A549 (cell line): ENCODE measurements around the gene BCL2L11. TPM values are rescaled to one million over a fixed set of nuclear protein-coding genes. Genes with fewer than 3 reads are reported as not detected.

Experiments
- ATAC-seq, 2 experiments: fragments of 200-7000 bp in 1 of 2; fragments of >200 bp in 1 of 2; cut with Nextera tagmentation in 1 of 2; cut with Tn5 transposase in 1 of 2; 3 replicates each; pipeline versions ENCODE4 v1.8.0 to v1.9.1; 2018 to 2020; ENCODE audit warnings: mild to moderate bottlenecking in 1 of 2, moderate library complexity in 1 of 2
- CTCF ChIA-PET: fragments of 300-600 bp; sonication (Branson Sonifier 250); formaldehyde crosslinking; extraction: SDS; loops from one replicate; lab custom pipeline; 2021; ENCODE audit warnings: antibody characterized with exemption, inconsistent platforms; lab: Yijun Ruan, JAX
- POLR2A ChIA-PET: fragments of 350-600 bp; formaldehyde crosslinking; extraction: SDS; loops from one replicate; lab custom pipeline; 2021; ENCODE audit warnings: antibody characterized with exemption, inconsistent platforms; lab: Yijun Ruan, JAX
- DNase-seq, 2 experiments: peaks; one replicate each; pipeline versions ENCODE4 v3.0.0 to v3.0.0-alpha.2; 2011 to 2016; ENCODE audit warnings: low read depth in 1 of 2, low spot score in 1 of 2
- FAIRE-seq: peaks from 2 replicates; lab custom pipeline; 2011; peaks lifted over from hg19 to GRCh38; lab: Jason Lieb, UNC
- H3K27ac ChIP-seq, 2 experiments: fragments of >200 bp; sonication (Bioruptor Twin); formaldehyde crosslinking; 3 replicates each; pipeline ENCODE4 v1.5.1; 2016 to 2017
- H3K4me1 ChIP-seq: fragments of >200 bp; sonication (Bioruptor Twin); formaldehyde crosslinking; 3 replicates; pipeline ENCODE4 v1.6.1; 2016
- H3K4me2 ChIP-seq: fragments of >200 bp; sonication (Bioruptor Twin); formaldehyde crosslinking; 3 replicates; pipeline ENCODE4 v1.6.1; 2016
- H3K4me3 ChIP-seq: fragments of >200 bp; sonication (Bioruptor Twin); formaldehyde crosslinking; 3 replicates; pipeline ENCODE4 v1.5.1; 2016
- H3K9me3 ChIP-seq: fragments of >200 bp; sonication (Bioruptor Twin); formaldehyde crosslinking; 3 replicates; pipeline ENCODE4 v1.6.1; 2016
- BHLHE40 ChIP-seq: IDR thresholded peaks from 2 replicates; pipeline ENCODE4 v1.6.1; 2012; ENCODE audit warnings: low read depth, low read length, inconsistent platforms
- CBX2 ChIP-seq: fragments of 200-600 bp; sonication (generic); IDR thresholded peaks from 2 replicates; pipeline ENCODE4 v1.6.1; 2016; ENCODE audit warnings: low read depth, mild to moderate bottlenecking, borderline replicate concordance
- CEBPB ChIP-seq, 2 experiments: fragments of >200 bp in 1 of 2; sonication (Bioruptor Twin) in 1 of 2; formaldehyde crosslinking in 1 of 2; IDR thresholded peaks; 2 replicates each; pipeline ENCODE4 v1.6.1; 2012 to 2016
- EHF ChIP-seq: fragments of 250-450 bp; sonication (Bioruptor Pico); IDR thresholded peaks from 2 replicates; pipeline ENCODE4 v1.5.0; 2020; ENCODE audit warnings: mild to moderate bottlenecking
- ELK1 ChIP-seq: fragments of 150-350 bp; IDR thresholded peaks from 2 replicates; pipeline ENCODE4 v1.6.1; 2014; ENCODE audit warnings: low read depth, mild to moderate bottlenecking, low read length
- EP300 ChIP-seq, 2 experiments: fragments of >200 bp; sonication (Bioruptor Twin); formaldehyde crosslinking; IDR thresholded peaks; 2 replicates in 1 of 2; 3 replicates in 1 of 2; pipeline ENCODE4 v1.6.1; 2016 to 2017
- ESRRA ChIP-seq: fragments of 150-350 bp; IDR thresholded peaks from 2 replicates; pipeline ENCODE4 v1.6.1; 2014; ENCODE audit warnings: mild to moderate bottlenecking, low read length, borderline replicate concordance
- FOSB ChIP-seq: fragments of 250-450 bp; sonication (Bioruptor Pico); IDR thresholded peaks from 2 replicates; pipeline ENCODE4 v1.5.0; 2020; ENCODE audit warnings: mild to moderate bottlenecking, moderate library complexity
- FOSL2 ChIP-seq, 2 experiments: fragments of 450-650 bp in 1 of 2; fragments of >200 bp in 1 of 2; sonication (Bioruptor Twin) in 1 of 2; formaldehyde crosslinking; IDR thresholded peaks; 2 replicates each; pipeline versions ENCODE4 v1.5.0 to v1.6.1; 2016 to 2020; ENCODE audit warnings: mild to moderate bottlenecking in 1 of 2, moderate library complexity in 1 of 2
- HES2 ChIP-seq: fragments of >200 bp; sonication (Bioruptor Twin); formaldehyde crosslinking; IDR thresholded peaks from 2 replicates; pipeline ENCODE4 v1.6.1; 2016
- HMGXB4 ChIP-seq: fragments of 250-450 bp; sonication (Bioruptor Pico); IDR thresholded peaks from 2 replicates; pipeline ENCODE4 v1.5.0; 2021; ENCODE audit warnings: mild to moderate bottlenecking, moderate library complexity, borderline replicate concordance
- JUN ChIP-seq, 2 experiments: fragments of >200 bp; sonication (Bioruptor Twin); formaldehyde crosslinking; IDR thresholded peaks; 2 replicates in 1 of 2; 3 replicates in 1 of 2; pipeline ENCODE4 v1.6.1; 2016 to 2017
- JUNB ChIP-seq: fragments of >200 bp; sonication (Bioruptor Twin); formaldehyde crosslinking; IDR thresholded peaks from 2 replicates; pipeline ENCODE4 v1.6.1; 2016
- KDM1A ChIP-seq: fragments of 200-600 bp; sonication (generic); IDR thresholded peaks from 2 replicates; pipeline ENCODE4 v1.6.1; 2016; ENCODE audit warnings: low read depth, mild to moderate bottlenecking
- KDM5A ChIP-seq: fragments of 200-600 bp; sonication (generic); IDR thresholded peaks from 2 replicates; pipeline ENCODE4 v1.6.1; 2016; ENCODE audit warnings: antibody characterized with exemption, mild to moderate bottlenecking
- MAFK ChIP-seq: fragments of 450-650 bp; IDR thresholded peaks from 2 replicates; pipeline ENCODE4 v1.6.1; 2014; ENCODE audit not compliant: partially characterized antibody
- MAX ChIP-seq: IDR thresholded peaks from 2 replicates; pipeline ENCODE4 v1.6.1; 2012
- MYC ChIP-seq: IDR thresholded peaks from 2 replicates; pipeline ENCODE4 v1.6.1; 2012; ENCODE audit warnings: mild to moderate bottlenecking, inconsistent platforms, low read length, improper control_type of control experiment, borderline replicate concordance
- NFE2L2 ChIP-seq: fragments of 150-350 bp; conservative IDR thresholded peaks from 2 replicates; pipeline ENCODE4 v1.6.1; 2014; ENCODE audit warnings: low read length
- PHF8 ChIP-seq: fragments of 200-600 bp; sonication (generic); IDR thresholded peaks from 2 replicates; pipeline ENCODE4 v1.6.1; 2016; ENCODE audit warnings: low read depth, mild to moderate bottlenecking, antibody characterized with exemption, moderate library complexity, borderline replicate concordance
- POLR2A ChIP-seq: IDR thresholded peaks from 2 replicates; pipeline ENCODE4 v1.6.1; 2012; ENCODE audit warnings: mild to moderate bottlenecking, low read length
- RARB ChIP-seq: fragments of 250-450 bp; sonication (Bioruptor Pico); IDR thresholded peaks from 2 replicates; pipeline ENCODE4 v1.8.0; 2021; ENCODE audit warnings: mild to moderate bottlenecking, moderate library complexity
- RCOR1 ChIP-seq: fragments of 150-350 bp; IDR thresholded peaks from 2 replicates; pipeline ENCODE4 v1.6.1; 2014; ENCODE audit warnings: antibody characterized with exemption, low read length, low read depth
- SMC3 ChIP-seq: fragments of >200 bp; sonication (Bioruptor Twin); formaldehyde crosslinking; IDR thresholded peaks from 3 replicates; pipeline ENCODE4 v1.6.1; 2018; ENCODE audit warnings: inconsistent platforms
- SREBF2 ChIP-seq: fragments of 450-650 bp; IDR thresholded peaks from 2 replicates; pipeline ENCODE4 v1.6.1; 2014; ENCODE audit warnings: mild to moderate bottlenecking, moderate library complexity
- TFCP2L1 ChIP-seq: fragments of 250-450 bp; sonication (Bioruptor Pico); IDR thresholded peaks from 2 replicates; pipeline ENCODE4 v1.5.0; 2021; ENCODE audit warnings: mild to moderate bottlenecking
- TP53 ChIP-seq: fragments of 250-450 bp; sonication (Bioruptor Pico); IDR thresholded peaks from 2 replicates; pipeline ENCODE4 v1.5.0; 2021; ENCODE audit warnings: mild to moderate bottlenecking, moderate library complexity
- WGBS: methylation state at CpG from one replicate; pipeline ENCODE4 v1.1.6; 2017; ENCODE audit errors: missing lambda C conversion rate; 5-methylcytosine and 5-hydroxymethylcytosine counted together
- polyA plus RNA-seq, 4 experiments: library from polyadenylated mRNA; depleted of rRNA in 3 of 4; stranded (reverse); fragments of >200 nt; fragmentation: RNase III in 1 of 4; extraction: RNeasy Plus Mini Kit Qiagen cat#74134 plus additional on column Dnase treatment in 1 of 4; gene quantifications; 2 replicates in 3 of 4; 3 replicates in 1 of 4; pipeline ENCODE4 v1.2.3, GENCODE V29; 2011 to 2017

Gene BCL2L11
- polyA plus RNA-seq, 2 of the 4 experiments (the other 2 are of a cell fraction): 7.4 to 14.5 TPM

GRCh38 chr2:111128096-111128495 is 7.4 kb downstream of the BCL2L11 start:
- no peak for ATAC-seq
- H3K4me1 ChIP-seq: peaks cover 11% of the 10 kb centered on the region
- DNase-seq: no peak
- no peak overlapping the region for H3K4me2 ChIP-seq
- POLR2A ChIA-PET: no interaction called here
- CTCF ChIA-PET: interaction anchor here (1.4 kb wide), 1 partner anchor 11 kb away, joined by 3 read pairs; no protein-coding TSS in a partner anchor
- H3K9me3 ChIP-seq: no peaks in the 10 kb centered on the region
- H3K27ac ChIP-seq: no peak overlapping the region
- 97% methylated on average over 2 of the region's 2 CpGs for WGBS
- H3K4me3 ChIP-seq: no peak overlapping the region
- TF ChIP-seq BHLHE40 (no peak), HMGXB4 (CRISPR knock-in tag) (no peak), RARB (CRISPR knock-in tag) (no peak), POLR2A (no peak), TFCP2L1 (no peak), FOSL2 (IDR thresholded peaks at IDR 0.05) (no peak), FOSL2 (CRISPR knock-in tag; IDR thresholded peaks at IDR 0.05) (no peak)
- FAIRE-seq: no peak

- DNase-seq (no peak), FAIRE-seq (no peak), ATAC-seq (no peak)
- no peak overlapping the region for H3K4me3 ChIP-seq
- WGBS: 76% methylated on average over 2 of the region's 2 CpGs
- no peaks in the 10 kb centered on the region for H3K4me1 ChIP-seq
- ChIA-PET CTCF (interaction anchor here (0.8 to 1.8 kb wide), 2 partner anchors 16 to 23 kb away, joined by 3 to 5 read pairs; no protein-coding TSS in a partner anchor), POLR2A (interaction anchor here (1.1 kb wide), 1 partner anchor 13 kb away, joined by 4 read pairs; the partner anchor contains the start of gene BCL2L11)
- H3K27ac ChIP-seq: no peak overlapping the region
- no peak for TF ChIP-seq KDM1A
- no peak for TF ChIP-seq MAX
- TF ChIP-seq TP53 (CRISPR knock-in tag): no peak
- TF ChIP-seq JUNB: no peak
- no peak for TF ChIP-seq JUN (IDR thresholded peaks at IDR 0.05)
- no peak for TF ChIP-seq NFE2L2
- no peak for TF ChIP-seq KDM5A
- H3K9me3 ChIP-seq: no peaks in the 10 kb centered on the region
- no peak overlapping the region for H3K4me2 ChIP-seq
These were observed 12.9 kb downstream of the BCL2L11 start for GRCh38 chr2:111133603-111134002.

- POLR2A ChIA-PET: no interaction called here
- FAIRE-seq: no peak
- peak in 1 of 2 experiments; percentile 44; a peak in 1 of 6 replicates for ATAC-seq
- TF ChIP-seq JUNB (no peak), FOSL2 (IDR thresholded peaks at IDR 0.05) (no peak), FOSL2 (CRISPR knock-in tag; IDR thresholded peaks at IDR 0.05) (no peak), CBX2 (no peak), RCOR1 (no peak), EHF (CRISPR knock-in tag) (no peak)
- TF ChIP-seq, all 56 proteins: peak for 0
- WGBS: 83% methylated on average over 2 of the region's 2 CpGs
- H3K4me3 ChIP-seq: no peak overlapping the region
- DNase-seq: peak in 1 of 2 experiments; percentile 15
- H3K27ac ChIP-seq: no peak overlapping the region
- peaks cover 2% of the 10 kb centered on the region; the same call in 1 of the 3 replicates for H3K4me1 ChIP-seq
- H3K9me3 ChIP-seq: no peaks in the 10 kb centered on the region
- H3K4me2 ChIP-seq: no peak overlapping the region
- CTCF ChIA-PET: interaction anchor here (0.8 to 1.8 kb wide), 2 partner anchors 17 to 23 kb away, joined by 3 to 5 read pairs; no protein-coding TSS in a partner anchor
These were observed 13.3 kb downstream of the BCL2L11 start for GRCh38 chr2:111134055-111134454.

GRCh38 chr2:111135237-111135909 is 14.7 kb downstream of the BCL2L11 start:
- FAIRE-seq: no peak
- H3K4me1 ChIP-seq: peaks cover 11% of the 10 kb centered on the region; the same call in 1 of the 3 replicates
- no peak for TF ChIP-seq SMC3
- TF ChIP-seq MAX: no peak
- TF ChIP-seq FOSB (CRISPR knock-in tag): no peak
- no peak for TF ChIP-seq RARB (CRISPR knock-in tag)
- TF ChIP-seq KDM5A: no peak
- no peak for TF ChIP-seq EP300 (IDR thresholded peaks at IDR 0.05)
- no peak for TF ChIP-seq HES2
- no peak for TF ChIP-seq MAFK
- TF ChIP-seq SREBF2: no peak
- no peak for TF ChIP-seq MYC
- no peak for TF ChIP-seq NFE2L2
- TF ChIP-seq CEBPB (IDR thresholded peaks at IDR 0.05): no peak
- no peak for TF ChIP-seq ELK1
- TF ChIP-seq ESRRA: no peak
- no peak for TF ChIP-seq TP53 (CRISPR knock-in tag)
- no peak for TF ChIP-seq PHF8
- TF ChIP-seq, all 56 proteins: peak for 0
- Histone ChIP-seq H3K4me3 (no peak overlapping the region), H3K27ac (no peak overlapping the region), H3K9me3 (no peaks in the 10 kb centered on the region), H3K4me2 (no peak overlapping the region)
- POLR2A ChIA-PET: no interaction called here
- DNase-seq (no peak), ATAC-seq (no peak)
- CTCF ChIA-PET: no interaction called here
- 96% methylated on average over 3 of the region's 3 CpGs for WGBS
